MG63 (cell line): ENCODE data around the gene CDHR3. TPM values are rescaled to one million over a fixed set of nuclear protein-coding genes. Genes with fewer than 3 reads are reported as not detected.

Experiments used
- DNase-seq: peaks from one replicate; pipeline ENCODE4 v3.0.0-alpha.2; 2020
- H3K27me3 ChIP-seq: fragments of 250-450 bp; sonication (Bioruptor Pico); 2 replicates; pipeline ENCODE4 v1.5.1; 2020; ENCODE audit warnings: mild to moderate bottlenecking, moderate library complexity
- H3K36me3 ChIP-seq: fragments of 250-450 bp; sonication (Bioruptor Pico); 2 replicates; pipeline ENCODE4 v1.5.1; 2020; ENCODE audit warnings: mild to moderate bottlenecking, moderate library complexity
- H3K4me3 ChIP-seq: fragments of 250-450 bp; sonication (Bioruptor Pico); 2 replicates; pipeline ENCODE4 v1.5.1; 2020; ENCODE audit warnings: mild to moderate bottlenecking, moderate library complexity
- H3K9me3 ChIP-seq: fragments of 250-450 bp; sonication (Bioruptor Pico); 2 replicates; pipeline ENCODE4 v1.5.1; 2020; ENCODE audit warnings: mild to moderate bottlenecking, moderate library complexity
- total RNA-seq: library from RNA; depleted of rRNA; stranded (reverse); fragments of >200 nt; shearing (Covaris generic); gene quantifications from 2 replicates; pipeline ENCODE4 v1.2.3, GENCODE V29; 2014; ENCODE audit warnings: low replicate concordance

CDHR3 gene
- total RNA-seq, 1 experiment from 2014 or later: 0.76 TPM

DNA sequence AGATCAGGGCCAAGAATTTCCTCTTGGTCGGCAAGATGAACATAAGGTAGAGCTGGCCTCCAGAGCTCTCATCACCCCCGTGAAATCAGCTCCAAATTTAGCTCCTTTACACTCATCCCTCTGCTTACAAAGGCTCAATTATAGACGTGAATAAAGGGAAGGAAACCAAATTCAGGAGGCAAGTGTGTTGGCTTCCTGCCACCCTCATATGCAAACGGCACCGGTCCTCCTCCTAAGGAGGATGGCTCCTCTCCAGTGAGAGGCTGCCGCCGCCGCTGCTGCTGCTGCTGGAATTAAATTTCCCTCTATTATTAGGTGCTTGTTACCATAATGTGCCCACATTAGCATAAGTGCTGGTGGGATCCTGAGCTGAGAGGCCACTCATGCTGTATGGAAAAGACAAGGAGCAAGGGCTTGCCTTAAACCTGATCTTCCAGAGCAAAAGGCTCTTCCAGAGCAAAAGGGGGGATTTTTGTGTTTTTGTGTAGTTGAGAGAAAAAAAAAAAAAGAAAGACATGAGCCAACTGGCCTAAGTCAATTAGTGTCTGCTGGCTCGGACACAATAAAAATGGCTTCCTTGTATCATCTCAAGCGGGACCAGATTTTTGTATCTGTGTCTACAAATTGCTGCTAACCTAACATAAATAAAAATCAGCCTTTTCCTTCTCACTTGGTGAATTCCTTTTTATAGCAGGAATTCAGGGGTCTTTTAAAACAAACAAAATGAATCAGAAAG is 68.4 kb downstream of the CDHR3 start:
- no peak for DNase-seq

DNA sequence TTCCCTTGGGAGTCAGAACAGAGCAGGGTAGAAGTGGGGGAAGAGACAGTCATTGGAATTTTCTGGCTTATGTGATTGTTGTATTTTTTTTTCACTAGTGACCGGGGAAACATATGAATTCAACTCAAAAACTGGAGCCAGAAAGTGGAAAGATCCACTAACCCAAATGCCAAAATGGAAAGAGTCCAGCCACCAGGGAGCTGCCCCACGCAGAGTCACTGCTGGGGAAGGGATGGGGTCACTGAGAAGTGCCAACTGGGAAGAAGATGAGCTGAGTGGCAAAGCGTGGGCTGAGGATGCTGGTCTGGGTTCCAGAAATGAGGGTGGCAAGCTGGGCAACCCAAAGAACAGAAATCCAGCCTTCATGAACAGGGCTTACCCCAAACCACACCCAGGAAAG is 69.2 kb downstream of the CDHR3 start:
- H3K36me3 ChIP-seq: no peaks in the 10 kb centered on the region
- DNase-seq: no peak

More for the DNA sequence above, 68.4 kb downstream of the CDHR3 start:
- Histone ChIP-seq H3K27me3 (no peaks in the 10 kb centered on the region), H3K4me3 (no peak overlapping the region), H3K36me3 (no peaks in the 10 kb centered on the region), H3K9me3 (peaks cover 2% of the 10 kb centered on the region; the same call in 1 of the 2 replicates)

DNA sequence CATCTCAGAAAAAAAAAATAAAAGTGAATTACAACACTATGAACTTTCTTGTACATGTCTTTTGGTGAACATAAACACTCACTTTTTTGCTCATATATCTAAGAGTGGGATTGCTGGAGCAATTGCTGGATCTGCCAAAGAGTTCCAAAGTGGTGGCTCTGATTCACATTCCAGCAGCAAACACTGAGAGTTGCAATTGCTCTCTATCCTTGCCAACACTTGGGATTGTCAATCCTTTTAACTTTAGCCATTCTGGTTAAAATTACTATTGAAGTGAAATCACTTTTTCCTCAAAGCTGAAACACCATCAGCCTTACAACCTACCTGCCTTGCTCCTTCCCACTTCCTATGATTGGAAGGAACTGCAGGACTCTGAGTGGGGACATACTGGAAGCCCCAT is 70.7 kb downstream of the CDHR3 start:
- Histone ChIP-seq H3K4me3 (no peak overlapping the region), H3K9me3 (peaks cover 2% of the 10 kb centered on the region; the same call in 1 of the 2 replicates), H3K36me3 (no peaks in the 10 kb centered on the region), H3K27me3 (no peaks in the 10 kb centered on the region)
- DNase-seq: no peak

More for the DNA sequence above, 69.2 kb downstream of the CDHR3 start:
- no peak overlapping the region for H3K4me3 ChIP-seq
- no peaks in the 10 kb centered on the region for H3K27me3 ChIP-seq
- peaks cover 2% of the 10 kb centered on the region; the same call in 1 of the 2 replicates for H3K9me3 ChIP-seq

DNA sequence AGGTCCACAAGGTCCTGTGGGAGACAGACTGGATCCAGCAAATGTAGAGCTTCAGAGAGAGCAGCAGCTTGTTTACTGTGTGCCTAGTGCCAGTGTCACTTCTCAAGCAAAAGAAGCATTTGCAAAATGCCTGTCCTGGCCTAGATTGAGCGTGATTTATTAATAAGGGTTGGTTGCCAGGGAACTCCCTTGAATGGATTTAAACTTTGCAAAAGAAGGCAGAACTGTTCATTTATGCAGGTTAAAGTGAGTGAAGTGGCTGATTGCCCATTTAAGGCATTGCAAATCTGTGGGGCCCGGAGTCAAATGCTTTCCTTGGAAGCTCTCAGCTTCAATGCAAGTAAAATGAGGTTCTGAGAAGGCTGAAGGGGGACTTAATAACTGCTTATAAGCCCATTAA is 71.3 kb downstream of the CDHR3 start:
- H3K36me3 ChIP-seq: no peaks in the 10 kb centered on the region
- peaks cover 2% of the 10 kb centered on the region; the same call in 1 of the 2 replicates for H3K9me3 ChIP-seq
- H3K27me3 ChIP-seq: no peaks in the 10 kb centered on the region
- DNase-seq: no peak
- no peak overlapping the region for H3K4me3 ChIP-seq

DNA sequence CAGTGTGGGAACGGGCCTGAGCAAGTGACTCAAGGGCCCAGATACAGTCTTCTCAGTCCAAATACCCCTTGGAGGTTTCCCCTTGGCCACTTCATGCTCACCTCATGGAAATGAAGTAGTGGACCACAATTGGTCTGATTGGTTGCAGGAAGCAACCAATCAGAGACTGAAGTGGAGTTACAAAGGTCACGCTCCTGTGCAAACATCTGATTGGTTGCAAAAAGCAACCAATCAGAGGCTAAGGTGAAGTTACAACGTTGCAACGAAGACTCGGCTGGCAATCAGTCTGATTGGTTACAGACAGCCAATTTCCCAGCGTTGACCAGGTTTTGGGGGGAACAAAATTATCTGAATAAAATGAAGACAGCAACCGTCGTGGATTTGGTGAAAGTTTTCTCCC is 72.5 kb downstream of the CDHR3 start:
- no peaks in the 10 kb centered on the region for H3K36me3 ChIP-seq
- no peak overlapping the region for H3K4me3 ChIP-seq
- DNase-seq: no peak
- H3K27me3 ChIP-seq: no peaks in the 10 kb centered on the region
- peaks cover 2% of the 10 kb centered on the region; the same call in 1 of the 2 replicates for H3K9me3 ChIP-seq

DNA sequence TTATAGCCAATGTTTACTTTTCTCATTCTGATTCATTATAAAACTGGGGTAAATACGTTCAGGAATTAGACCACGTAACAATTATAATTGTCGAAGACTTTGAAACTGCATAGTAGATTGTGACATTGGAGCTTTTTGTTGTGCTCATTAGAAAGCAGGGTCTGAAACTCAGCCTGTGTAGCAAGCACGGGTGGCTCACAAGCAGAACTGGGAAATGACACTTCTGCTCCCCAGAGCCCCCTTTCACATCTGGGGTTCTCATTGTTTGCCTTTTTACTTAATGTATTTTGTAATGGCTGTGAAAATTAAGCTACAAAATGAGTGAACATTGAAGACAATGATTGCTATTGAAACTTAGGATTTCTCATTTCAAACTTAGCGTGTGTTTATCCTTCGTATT is 72.9 kb downstream of the CDHR3 start:
- DNase-seq: no peak
- no peaks in the 10 kb centered on the region for H3K27me3 ChIP-seq
- H3K9me3 ChIP-seq: peaks cover 2% of the 10 kb centered on the region; the same call in 1 of the 2 replicates

DNA sequence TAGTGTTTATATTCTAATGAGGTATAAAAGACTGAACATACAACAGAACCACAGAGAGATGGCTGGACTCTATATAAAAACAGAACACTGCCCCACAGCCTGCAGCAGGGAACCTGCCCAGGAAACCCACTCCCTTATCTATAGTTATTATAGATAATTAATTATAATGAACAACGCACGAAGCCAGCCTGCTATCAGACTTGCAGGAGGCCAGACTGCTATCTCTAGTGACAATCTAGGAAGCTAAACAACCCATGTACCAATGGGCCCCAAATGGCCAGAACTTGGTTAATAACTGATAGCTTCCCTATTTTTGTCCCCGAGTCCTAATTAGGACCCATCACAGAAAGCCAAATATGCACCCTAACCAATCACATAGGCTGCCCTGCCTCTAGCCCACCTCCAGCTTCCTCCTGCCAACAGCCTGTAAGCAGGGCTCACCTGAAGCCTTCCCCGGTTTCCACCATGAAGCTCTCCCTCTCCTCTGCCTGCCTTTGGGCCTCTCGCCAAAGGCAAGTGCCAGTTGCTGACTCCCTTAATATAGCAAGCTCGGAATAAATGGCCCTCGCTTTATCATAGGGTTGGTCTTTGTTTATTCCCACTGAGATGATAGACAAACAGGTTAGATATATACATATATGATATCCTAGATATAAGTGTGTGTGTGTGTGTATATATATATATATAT is 74.6 kb downstream of the CDHR3 start:
- Histone ChIP-seq H3K4me3 (no peak overlapping the region), H3K36me3 (no peaks in the 10 kb centered on the region), H3K27me3 (no peaks in the 10 kb centered on the region), H3K9me3 (peaks cover 2% of the 10 kb centered on the region; the same call in 1 of the 2 replicates)
- DNase-seq: no peak

More for the DNA sequence above, 72.9 kb downstream of the CDHR3 start:
- H3K4me3 ChIP-seq: no peak overlapping the region
- H3K36me3 ChIP-seq: no peaks in the 10 kb centered on the region

DNA sequence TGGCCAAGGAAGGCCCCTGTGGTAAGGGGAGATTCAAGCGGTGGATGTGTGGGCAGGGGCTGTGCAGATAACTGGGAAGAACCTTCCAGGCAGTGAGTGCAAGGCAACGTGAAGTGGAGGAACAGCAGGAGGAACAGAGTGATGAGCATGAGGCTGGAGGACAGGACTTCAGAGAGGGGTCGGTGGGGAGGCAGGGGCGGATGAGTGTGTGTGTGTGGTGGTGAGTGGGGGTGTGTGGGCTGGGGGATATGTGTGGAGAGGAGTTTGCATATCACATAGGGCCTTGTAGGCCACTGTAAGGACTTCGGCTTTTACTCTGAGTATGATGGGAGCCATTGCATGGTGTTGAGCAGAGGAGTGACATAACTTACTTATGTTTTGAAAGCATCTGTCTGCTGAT is 75.2 kb downstream of the CDHR3 start:
- Histone ChIP-seq H3K36me3 (no peaks in the 10 kb centered on the region), H3K9me3 (peaks cover 2% of the 10 kb centered on the region; the same call in 1 of the 2 replicates), H3K27me3 (no peaks in the 10 kb centered on the region), H3K4me3 (no peak overlapping the region)
- DNase-seq: no peak

DNA sequence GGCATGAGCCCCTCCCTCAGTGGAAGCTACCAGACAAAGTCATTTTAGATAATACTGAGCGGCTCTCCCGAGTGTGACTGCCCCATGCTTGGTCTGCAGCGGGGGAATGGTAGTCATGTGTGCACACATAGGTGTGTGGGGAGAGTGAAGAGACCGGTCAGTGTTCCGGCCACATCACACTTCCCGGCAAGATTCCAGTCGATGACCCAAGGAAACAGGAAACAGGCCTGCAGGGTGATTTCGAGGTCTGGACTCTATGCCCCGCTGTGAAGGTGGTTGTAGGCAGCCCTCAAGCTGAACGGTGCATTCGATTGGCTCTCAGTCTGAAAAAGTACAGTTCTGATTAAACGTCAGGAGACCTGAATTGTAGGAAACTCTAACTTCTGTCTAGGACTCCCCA is 75.9 kb downstream of the CDHR3 start:
- H3K9me3 ChIP-seq: peaks cover 1% of the 10 kb centered on the region; the same call in 1 of the 2 replicates
- DNase-seq: no peak
- no peak overlapping the region for H3K4me3 ChIP-seq
- no peaks in the 10 kb centered on the region for H3K36me3 ChIP-seq
- no peaks in the 10 kb centered on the region for H3K27me3 ChIP-seq

DNA sequence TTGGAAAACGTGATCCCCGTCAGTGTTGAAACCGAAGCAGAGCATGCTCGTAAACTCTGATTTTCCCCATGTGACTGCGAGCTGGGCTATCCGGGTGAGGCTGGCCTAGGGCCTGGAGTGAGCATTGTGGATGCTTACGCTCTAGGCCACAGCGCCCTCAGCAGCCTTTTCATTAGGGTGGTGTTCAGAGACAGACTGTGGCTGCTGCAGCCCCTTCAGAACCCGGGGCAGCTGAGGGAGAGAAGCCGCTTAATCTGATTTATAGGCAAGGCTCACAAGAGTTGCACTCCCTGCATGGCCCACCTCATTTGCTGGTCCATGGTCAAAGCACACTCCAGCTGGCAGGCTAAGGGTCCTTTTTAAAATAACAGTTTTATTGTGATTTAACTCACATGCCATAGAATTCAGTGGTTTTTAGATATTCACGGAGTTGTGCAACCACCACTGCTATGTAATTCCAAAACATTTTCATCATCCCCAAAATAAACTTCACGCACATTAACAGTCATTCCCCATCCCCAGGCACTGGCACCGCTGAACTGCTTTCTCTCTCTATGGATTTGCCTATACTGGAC is 76.5 kb downstream of the CDHR3 start:
- peak; percentile 71 for DNase-seq
- Histone ChIP-seq H3K27me3 (no peaks in the 10 kb centered on the region), H3K9me3 (no peaks in the 10 kb centered on the region)

DNA sequence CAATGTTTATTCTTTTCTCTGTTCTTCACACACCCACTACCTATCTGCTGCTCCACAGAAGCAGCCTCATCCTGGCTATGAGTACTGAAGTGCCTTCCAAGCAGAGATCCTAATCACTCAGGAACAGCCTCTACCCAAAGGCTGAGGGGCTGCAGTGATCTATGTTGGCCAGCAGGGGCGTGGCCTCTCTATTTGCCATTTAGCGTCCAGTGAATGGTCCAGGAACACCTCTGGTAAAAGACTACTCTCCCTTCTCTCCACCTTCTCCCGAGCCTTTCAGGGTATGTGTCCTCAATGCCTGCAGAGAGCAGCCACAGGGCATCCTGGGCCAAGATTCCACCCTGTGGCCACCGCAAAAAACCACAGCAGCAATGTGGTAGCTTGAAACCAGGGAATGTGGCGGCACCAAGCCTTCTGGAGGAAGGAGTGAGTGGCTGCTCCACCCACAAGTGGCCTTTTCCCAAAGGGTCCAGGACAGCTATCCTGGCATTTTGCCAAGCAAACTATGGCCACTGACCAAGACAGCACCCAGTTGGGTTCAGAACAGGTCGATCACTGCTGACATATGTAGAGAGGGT is 78.2 kb downstream of the CDHR3 start:
- Histone ChIP-seq H3K4me3 (no peak overlapping the region), H3K9me3 (no peaks in the 10 kb centered on the region), H3K36me3 (no peaks in the 10 kb centered on the region), H3K27me3 (no peaks in the 10 kb centered on the region)
- peak; percentile 43 for DNase-seq

More for the DNA sequence above, 76.5 kb downstream of the CDHR3 start:
- no peaks in the 10 kb centered on the region for H3K36me3 ChIP-seq
- no peak overlapping the region for H3K4me3 ChIP-seq

DNA sequence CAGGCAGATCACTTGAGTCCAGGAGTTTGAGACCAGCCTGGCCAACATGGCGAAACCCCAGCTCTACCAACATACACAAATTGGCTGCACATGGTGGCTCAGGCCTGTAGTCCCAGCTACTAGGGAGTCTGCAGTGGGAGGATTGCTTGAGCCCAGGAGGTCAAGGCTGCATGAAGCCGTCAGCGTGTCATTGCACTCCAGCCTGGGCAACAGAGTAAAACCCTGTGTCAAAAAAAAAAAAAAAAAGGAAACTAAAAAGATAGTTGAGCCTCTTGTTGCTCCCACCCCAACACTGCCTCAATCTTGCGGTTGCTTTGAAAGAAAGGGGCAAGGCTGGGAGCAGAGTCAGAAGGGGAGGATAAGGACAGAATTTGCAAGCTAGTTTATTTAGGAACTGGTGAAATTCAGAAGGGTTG is 79.1 kb downstream of the CDHR3 start:
- H3K9me3 ChIP-seq: no peaks in the 10 kb centered on the region
- H3K36me3 ChIP-seq: no peaks in the 10 kb centered on the region
- DNase-seq: no peak
- no peaks in the 10 kb centered on the region for H3K27me3 ChIP-seq
- no peak overlapping the region for H3K4me3 ChIP-seq

DNA sequence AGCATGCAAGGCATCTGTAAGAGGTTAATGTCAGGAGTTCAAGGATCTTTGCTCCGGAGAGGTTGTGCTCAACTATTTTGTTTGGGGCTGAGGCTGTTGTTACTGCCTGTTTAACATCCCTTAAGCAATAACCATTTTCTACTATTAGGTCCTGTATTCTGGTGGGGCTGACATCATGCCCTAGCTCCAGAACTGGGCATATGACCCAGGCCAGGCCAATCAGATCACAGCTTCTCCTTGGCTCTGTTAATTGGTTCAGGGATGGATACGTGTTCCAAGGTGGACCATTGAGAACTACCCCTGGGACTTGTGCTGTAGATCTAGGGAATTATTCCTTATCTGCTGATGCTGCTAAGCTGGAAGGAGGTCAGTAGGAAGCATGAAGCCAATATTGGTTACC is 82.1 kb downstream of the CDHR3 start:
- H3K27me3 ChIP-seq: no peaks in the 10 kb centered on the region
- H3K4me3 ChIP-seq: no peak overlapping the region
- H3K9me3 ChIP-seq: no peaks in the 10 kb centered on the region
- H3K36me3 ChIP-seq: no peaks in the 10 kb centered on the region
- DNase-seq: no peak

DNA sequence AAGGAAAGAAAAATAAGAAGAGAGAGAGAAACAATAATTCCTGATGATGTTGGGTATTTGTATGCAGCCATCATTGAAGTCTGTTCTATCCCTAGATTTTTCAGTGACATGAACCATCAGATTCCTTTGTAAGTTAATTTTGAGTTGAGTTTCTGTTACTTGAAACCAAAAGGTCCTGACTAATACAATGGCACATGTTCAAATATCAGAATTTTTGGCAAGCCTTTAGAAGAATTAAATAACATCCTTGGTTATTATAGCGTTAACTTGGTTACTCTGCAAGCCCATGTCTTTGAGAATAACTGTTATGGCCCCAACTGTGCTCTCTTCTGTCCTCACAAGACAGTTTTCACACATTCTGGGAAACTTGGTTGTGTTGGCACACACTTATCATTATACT is 82.5 kb downstream of the CDHR3 start:
- no peaks in the 10 kb centered on the region for H3K9me3 ChIP-seq
- H3K36me3 ChIP-seq: no peaks in the 10 kb centered on the region
- no peak for DNase-seq
- H3K27me3 ChIP-seq: no peaks in the 10 kb centered on the region
- no peak overlapping the region for H3K4me3 ChIP-seq

DNA sequence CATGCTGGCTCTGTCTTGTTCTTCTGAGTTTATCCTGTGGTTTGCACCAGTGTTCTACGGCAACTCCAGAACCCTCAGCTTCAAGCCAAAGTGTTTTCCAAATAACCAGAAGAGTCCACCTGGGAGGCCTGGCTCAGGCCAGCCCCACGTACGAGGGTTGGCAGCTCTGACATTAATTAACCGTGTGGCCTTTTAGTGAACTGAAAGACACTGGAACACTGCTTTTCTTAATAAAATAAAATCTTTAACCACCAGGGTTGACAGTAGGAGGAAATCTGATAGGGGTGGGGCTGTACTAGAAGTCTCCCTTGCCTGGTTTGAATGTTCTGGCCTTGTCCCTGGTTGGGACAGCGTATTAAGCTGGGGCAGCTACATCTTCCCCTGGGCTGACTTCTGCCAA is 84.1 kb downstream of the CDHR3 start:
- DNase-seq: no peak
- no peaks in the 10 kb centered on the region for H3K36me3 ChIP-seq
- no peaks in the 10 kb centered on the region for H3K9me3 ChIP-seq
- no peak overlapping the region for H3K4me3 ChIP-seq
- no peaks in the 10 kb centered on the region for H3K27me3 ChIP-seq

DNA sequence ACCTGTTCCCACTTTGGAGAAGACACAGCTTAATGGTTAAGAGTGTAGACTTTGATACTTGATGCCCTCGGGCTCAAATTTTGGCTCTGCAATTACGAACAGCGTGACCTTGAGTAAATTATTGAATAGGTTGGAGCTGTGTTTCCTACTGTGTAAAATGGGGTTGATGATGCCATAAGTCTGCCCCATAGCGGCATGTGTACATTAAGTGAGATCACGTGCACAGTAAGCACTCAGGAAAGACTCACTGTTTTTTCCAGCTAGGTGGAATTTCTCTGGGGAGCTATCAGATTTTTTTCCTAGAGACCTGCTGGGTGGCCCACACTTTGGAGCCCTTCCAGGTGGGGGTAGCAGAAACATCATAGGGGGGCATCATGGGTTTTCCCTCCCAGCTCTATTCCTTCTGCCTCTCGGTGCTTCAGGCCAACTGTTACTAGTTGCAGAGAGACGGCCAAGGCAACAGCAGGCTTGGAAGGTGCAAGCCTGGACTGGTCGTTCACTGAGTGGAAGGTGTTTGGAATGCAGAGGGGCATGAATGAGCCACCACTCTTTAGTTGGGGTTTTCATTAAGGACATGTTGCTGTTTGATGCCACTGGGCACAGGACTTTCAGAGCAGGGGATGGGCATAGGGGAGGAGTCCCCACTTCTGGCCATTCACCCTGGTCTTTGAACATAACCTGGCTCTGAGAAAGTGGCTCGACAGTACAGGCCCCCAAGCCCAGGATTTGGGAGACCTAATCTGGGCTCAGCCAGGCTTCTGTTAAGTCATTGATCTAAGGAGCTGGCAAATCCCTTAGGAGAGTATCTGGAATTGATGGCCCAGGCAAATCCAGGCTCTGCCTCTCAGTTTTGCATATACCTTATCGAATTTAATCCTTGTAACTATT is 85.0 kb downstream of the CDHR3 start:
- Histone ChIP-seq H3K27me3 (no peaks in the 10 kb centered on the region), H3K36me3 (no peaks in the 10 kb centered on the region), H3K9me3 (no peaks in the 10 kb centered on the region), H3K4me3 (no peak overlapping the region)
- DNase-seq: no peak
